ENCODE data around the gene C1QTNF2. TPM values are rescaled to one million over a fixed set of nuclear protein-coding genes. Genes with fewer than 3 reads are reported as not detected.

Gene C1QTNF2
- total and polyA plus RNA-seq, 2 of the 4 experiments (the other 2 are of a cell fraction): 0.72 to 1.2 TPM

- H3K14ac ChIP-seq (replicated peaks; ENCODE audit: low read depth, low read length): no peak overlapping the region
- no peaks in the 10 kb centered on the region for H3K27me3 ChIP-seq (ENCODE audit: control insufficient read depth, insufficient read depth, low read length)
- H3K27ac ChIP-seq (ENCODE audit: insufficient read depth, low read length): no peak overlapping the region
- H3K79me1 ChIP-seq (ENCODE audit: low read depth in 1 of 2, low read length in 2 of 2): no peaks in the 10 kb centered on the region
- no peak overlapping the region for H4K8ac ChIP-seq (ENCODE audit: low read depth in 2 of 2, low read length in 2 of 2)
- no peak overlapping the region for H3K18ac ChIP-seq (ENCODE audit: low read depth, low read length)
- no peak overlapping the region for H4K91ac ChIP-seq (ENCODE audit: insufficient read depth, low read depth, low read length)
- H2BK15ac ChIP-seq (ENCODE audit: low read depth, low read length): no peak overlapping the region
- H2BK120ac ChIP-seq (ENCODE audit: low read depth, low read length): no peak overlapping the region
- no peak overlapping the region for H2BK5ac ChIP-seq (ENCODE audit: low read depth, low read length, poor library complexity, severe bottlenecking)
- H3K9me1 ChIP-seq (ENCODE audit: insufficient read depth, low read length): no peaks in the 10 kb centered on the region; the same call in 1 of the 2 replicates
- no peaks in the 10 kb centered on the region for H3K9me3 ChIP-seq (ENCODE audit: control insufficient read depth, insufficient read depth, low read length)
- no peak for DNase-seq
- H3K4me2 ChIP-seq (ENCODE audit: low read depth, low read length): no peak overlapping the region
- H3K9ac ChIP-seq (ENCODE audit: low read depth, low read length): no peak overlapping the region
- H2BK20ac ChIP-seq (ENCODE audit: low read depth, low read length): no peak overlapping the region
- ChIA-PET POLR2A (ENCODE audit: unreplicated experiment) (interaction anchor here (0.6 kb wide), 1 partner anchor 306 kb away, joined by 3 read pairs; no protein-coding TSS in a partner anchor), CTCF (no interaction called here)
- intact Hi-C loops (cut with micrococcal nuclease): no loop called here
- no peaks in the 10 kb centered on the region for H3K36me3 ChIP-seq (ENCODE audit: control insufficient read depth, insufficient read depth, low read length)
- no peak overlapping the region for H2AK9ac ChIP-seq (replicated peaks; ENCODE audit: low read depth, low read length, poor library complexity)
- peaks cover 2% of the 10 kb centered on the region; the same call in 1 of the 2 replicates for H3K4me1 ChIP-seq (ENCODE audit: control insufficient read depth, insufficient read depth, low read length)
- H3K4me3 ChIP-seq (ENCODE audit: insufficient read depth, low read depth, low read length): no peak overlapping the region
- H4K5ac ChIP-seq (ENCODE audit: low read depth, low read length): no peak overlapping the region
- no peak overlapping the region for H2AK5ac ChIP-seq (ENCODE audit: low read depth, low read length)
- no CpG with 5 or more reads among the region's 3 CpGs for WGBS, 2 experiments (ENCODE audit: extremely low coverage in 2 of 2, insufficient read length in 1 of 2)
- no peaks in the 10 kb centered on the region for H4K20me1 ChIP-seq (ENCODE audit: insufficient read depth, low read length)
- no peak for ATAC-seq (ENCODE audit: low read depth)
- no peak overlapping the region for H2AFZ ChIP-seq (replicated peaks; ENCODE audit: low read length, poor library complexity)
- dilution Hi-C loops (cut with HindIII; ENCODE audit: low sequenced_read_pairs, unreplicated experiment): loop anchor here (25.0 kb wide), 1 partner anchor 348 kb away; the partner anchor contains the start of gene TTC1
- no peak overlapping the region for H3K56ac ChIP-seq (ENCODE audit: extremely low read depth, insufficient read depth, low read length)
- no peak for TF ChIP-seq SMC3 (IDR thresholded peaks at IDR 0.05; ENCODE audit: low read depth, low read length)
- TF ChIP-seq MXI1 (IDR thresholded peaks at IDR 0.05; ENCODE audit: borderline replicate concordance, low read depth, low read length): no peak
- no peak for TF ChIP-seq BHLHE40 (IDR thresholded peaks at IDR 0.05; ENCODE audit: low read depth, low read length)
- TF ChIP-seq RAD21 (IDR thresholded peaks at IDR 0.05; ENCODE audit: low read length): no peak
- TF ChIP-seq ELK1 (IDR thresholded peaks at IDR 0.05; ENCODE audit: borderline replicate concordance, low read depth, low read length): no peak
- no peak for TF ChIP-seq CEBPB (IDR thresholded peaks at IDR 0.05; ENCODE audit: low read depth, low read length)
- TF ChIP-seq RFX5 (IDR thresholded peaks at IDR 0.05; ENCODE audit: low read depth, low read length): no peak
- no peak for TF ChIP-seq NFE2L2 (IDR thresholded peaks at IDR 0.05; ENCODE audit: low read depth, low read length)
- TF ChIP-seq FOS (IDR thresholded peaks at IDR 0.05; ENCODE audit: low read depth, low read length): no peak
- no peak for TF ChIP-seq RCOR1 (IDR thresholded peaks at IDR 0.05; ENCODE audit: insufficient replicate concordance, low read length)
- TF ChIP-seq CTCF (conservative IDR thresholded peaks at IDR 0.05; ENCODE audit: low read depth, low read length): no peak
- TF ChIP-seq USF2 (IDR thresholded peaks at IDR 0.05; ENCODE audit: low read depth, low read length): no peak
- no TSS peak for BruUV-seq (replicated peaks)
- no peak overlapping the region for H3K23ac ChIP-seq (ENCODE audit: low read depth, low read length)
- in situ Hi-C loops (cut with MboI; ENCODE audit: low sequenced_read_pairs): no loop called here
- H3K4ac ChIP-seq (ENCODE audit: low read depth, low read length): no peak overlapping the region
These were observed 10.1 kb downstream of the C1QTNF2 start for GRCh38 chr5:160360310-160360709.
